GM23338 (cell line): ENCODE data around the gene TRAM2. TPM values are rescaled to one million over a fixed set of nuclear protein-coding genes. Genes with fewer than 3 reads are reported as not detected.

Source experiments
- ATAC-seq: fragments of 200-7000 bp; cut with Tn5 transposase; 3 replicates; pipeline ENCODE4 v1.9.1; 2020
- DNase-seq: peaks from one replicate; pipeline ENCODE4 v3.0.0-alpha.2; 2015; ENCODE audit warnings: low spot score
- H2AFZ ChIP-seq: fragments of 200-600 bp; sonication (generic); 2 replicates; pipeline ENCODE4 v1.8.0; 2016; ENCODE audit warnings: antibody characterized with exemption, mild to moderate bottlenecking, moderate library complexity
- H3F3A ChIP-seq: fragments of 200-600 bp; sonication (generic); replicated peaks from 2 replicates; pipeline ENCODE4 v1.8.0; 2017; ENCODE audit warnings: antibody characterized with exemption, mixed run types, low read depth
- H3K27ac ChIP-seq: fragments of 200-600 bp; sonication (generic); 2 replicates; pipeline ENCODE4 v1.6.1; 2016; ENCODE audit warnings: low read depth
- H3K27me3 ChIP-seq: fragments of 200-600 bp; sonication (generic); 2 replicates; pipeline ENCODE4 v1.8.0; 2016; ENCODE audit warnings: mild to moderate bottlenecking, mixed run types, moderate library complexity; ENCODE audit not compliant: insufficient read depth
- H3K36me3 ChIP-seq: fragments of 200-600 bp; sonication (generic); 2 replicates; pipeline ENCODE4 v1.8.0; 2016; ENCODE audit warnings: mild to moderate bottlenecking; ENCODE audit not compliant: insufficient read depth
- H3K4me1 ChIP-seq: fragments of 200-600 bp; sonication (generic); 2 replicates; pipeline ENCODE4 v1.8.0; 2016; ENCODE audit warnings: mild to moderate bottlenecking, moderate library complexity; ENCODE audit not compliant: insufficient read depth
- H3K4me2 ChIP-seq: fragments of 200-600 bp; sonication (generic); 2 replicates; pipeline ENCODE4 v1.7.1; 2017; ENCODE audit warnings: mixed run types
- H3K4me3 ChIP-seq: fragments of 200-600 bp; sonication (generic); 2 replicates; pipeline ENCODE4 v1.6.1; 2016; ENCODE audit warnings: mixed run types
- H3K79me2 ChIP-seq: fragments of 200-600 bp; sonication (generic); replicated peaks from 2 replicates; pipeline ENCODE4 v1.8.0; 2017; ENCODE audit warnings: mild to moderate bottlenecking; ENCODE audit not compliant: insufficient read depth
- H3K9me2 ChIP-seq: fragments of 200-600 bp; sonication (generic); 2 replicates; pipeline ENCODE4 v1.8.0; 2017; ENCODE audit not compliant: insufficient read depth
- H4K20me1 ChIP-seq: fragments of 200-600 bp; sonication (generic); replicated peaks from 2 replicates; pipeline ENCODE4 v1.8.0; 2017; ENCODE audit warnings: mild to moderate bottlenecking; ENCODE audit not compliant: insufficient read depth
- H3K27ac Mint-ChIP-seq: 2 replicates; pipeline ENCODE4 v1.8.0; 2020; ENCODE audit warnings: inconsistent platforms, mild to moderate bottlenecking, moderate library complexity, mixed read lengths
- H3K27me3 Mint-ChIP-seq: 3 replicates; pipeline ENCODE4 v1.8.0; 2022; ENCODE audit warnings: low read depth, mild to moderate bottlenecking, moderate library complexity, mixed read lengths, inconsistent platforms; ENCODE audit not compliant: insufficient read depth, poor library complexity
- H3K36me3 Mint-ChIP-seq: 3 replicates; pipeline ENCODE4 v1.8.0; 2021; ENCODE audit warnings: low read depth, mild to moderate bottlenecking, inconsistent platforms, moderate library complexity, mixed read lengths
- H3K4me1 Mint-ChIP-seq: 3 replicates; pipeline ENCODE4 v1.8.0; 2020; ENCODE audit warnings: mild to moderate bottlenecking, inconsistent platforms, mixed read lengths
- H3K4me3 Mint-ChIP-seq: 3 replicates; pipeline ENCODE4 v1.8.0; 2021; ENCODE audit warnings: moderate library complexity, mild to moderate bottlenecking, inconsistent platforms, mixed read lengths
- H3K9me3 Mint-ChIP-seq: 3 replicates; pipeline ENCODE4 v1.8.0; 2020; ENCODE audit warnings: moderate library complexity, mild to moderate bottlenecking, inconsistent platforms, mixed read lengths
- CREB1 ChIP-seq: fragments of 250-450 bp; sonication (Bioruptor Pico); IDR thresholded peaks from 2 replicates; pipeline ENCODE4 v1.5.0; 2020; ENCODE audit warnings: low read depth, mild to moderate bottlenecking, moderate library complexity
- CTCF ChIP-seq, 2 experiments: fragments of 200-600 bp in 1 of 2; sonication (generic) in 1 of 2; conservative IDR thresholded peaks; 2 replicates each; pipeline versions ENCODE4 v1.5.1 to v1.6.1; 2016 to 2017; ENCODE audit warnings: antibody characterized with exemption in 2 of 2, low read depth in 2 of 2, mild to moderate bottlenecking in 2 of 2, moderate library complexity in 1 of 2
- ETS1 ChIP-seq: IDR thresholded peaks from 2 replicates; pipeline ENCODE4 v1.6.1; 2016; ENCODE audit warnings: antibody characterized with exemption
- EZH2 ChIP-seq: fragments of 200-600 bp; sonication (generic); IDR thresholded peaks from one replicate; pipeline ENCODE4 v1.8.0; 2017; ENCODE audit warnings: antibody characterized with exemption, mild to moderate bottlenecking, low read depth; ENCODE audit not compliant: unreplicated experiment
- EZH2phosphoT487 ChIP-seq: fragments of 200-600 bp; sonication (generic); IDR thresholded peaks from one replicate; pipeline ENCODE4 v1.8.1; 2018; ENCODE audit warnings: antibody characterized with exemption; ENCODE audit not compliant: unreplicated experiment
- JUNB ChIP-seq: IDR thresholded peaks from one replicate; pipeline ENCODE4 v1.6.1; 2016; ENCODE audit warnings: antibody characterized with exemption; ENCODE audit not compliant: unreplicated experiment
- NANOG ChIP-seq: IDR thresholded peaks from 2 replicates; pipeline ENCODE4 v1.6.1; 2016; ENCODE audit warnings: antibody characterized with exemption, borderline replicate concordance
- POLR2AphosphoS5 ChIP-seq: IDR thresholded peaks from 2 replicates; pipeline ENCODE4 v1.6.1; 2016; ENCODE audit warnings: antibody characterized with exemption, low read depth
- REST ChIP-seq: IDR thresholded peaks from one replicate; pipeline ENCODE4 v1.6.1; 2018; ENCODE audit warnings: antibody characterized with exemption; ENCODE audit not compliant: unreplicated experiment
- STAT1 ChIP-seq: IDR thresholded peaks from one replicate; pipeline ENCODE4 v1.6.1; 2016; ENCODE audit warnings: antibody characterized with exemption; ENCODE audit not compliant: unreplicated experiment
- ZNF114 ChIP-seq: fragments of 250-450 bp; sonication (Bioruptor Pico); IDR thresholded peaks from 2 replicates; pipeline ENCODE4 v1.5.0; 2020; ENCODE audit warnings: mild to moderate bottlenecking, moderate library complexity
- ZNF331 ChIP-seq: fragments of 250-450 bp; sonication (Bioruptor Pico); IDR thresholded peaks from 2 replicates; pipeline ENCODE4 v1.5.0; 2020; ENCODE audit warnings: low read depth, mild to moderate bottlenecking, moderate library complexity
- ZNF462 ChIP-seq: fragments of 250-450 bp; sonication (Bioruptor Pico); IDR thresholded peaks from 2 replicates; pipeline ENCODE4 v1.5.0; 2020; ENCODE audit warnings: mild to moderate bottlenecking, moderate library complexity
- polyA plus RNA-seq: library from polyadenylated mRNA; unstranded; fragments of >200 nt; fragmentation: Nextera tagmentation; extraction: Ambion mirVana; gene quantifications from 2 replicates; pipeline ENCODE4 v1.2.1, GENCODE V29; 2016
- total RNA-seq: library from RNA; depleted of rRNA; stranded (reverse); fragments of >200 nt; shearing (Covaris generic); gene quantifications from 2 replicates; pipeline ENCODE4 v1.2.3, GENCODE V29; 2014

Gene TRAM2
- total and polyA plus RNA-seq, 2 experiments from 2014 or later: 4.0 to 14.0 TPM

- H3K27me3 ChIP-seq: no peaks in the 10 kb centered on the region
- H4K20me1 ChIP-seq: no peaks in the 10 kb centered on the region
- peaks cover 25% of the 10 kb centered on the region for H3K4me1 ChIP-seq
- no peak overlapping the region for H2AFZ ChIP-seq
- no peak for ATAC-seq
- Mint-ChIP-seq H3K4me1 (peaks cover 43% of the 10 kb centered on the region), H3K4me3 (no peak overlapping the region), H3K9me3 (no peaks in the 10 kb centered on the region), H3K27ac (peak overlapping the region; percentile 66), H3K36me3 (no peaks in the 10 kb centered on the region), H3K27me3 (peaks cover 7% of the 10 kb centered on the region)
- no peak overlapping the region for H3K4me3 ChIP-seq
- no peak for TF ChIP-seq JUNB
- TF ChIP-seq EZH2: no peak
- TF ChIP-seq ZNF462: no peak
- TF ChIP-seq POLR2AphosphoS5: no peak
- TF ChIP-seq EZH2phosphoT487: no peak
- no peak for TF ChIP-seq NANOG
- no peak for TF ChIP-seq ZNF331 (CRISPR knock-in tag)
- TF ChIP-seq ETS1: no peak
- TF ChIP-seq CTCF (conservative IDR thresholded peaks at IDR 0.05; ENCODE audit: low read depth in 2 of 2): no peak
- no peak for TF ChIP-seq ZNF114 (CRISPR knock-in tag)
- TF ChIP-seq STAT1: no peak
- TF ChIP-seq REST: no peak
- TF ChIP-seq CREB1 (CRISPR knock-in tag): no peak
- peaks cover 51% of the 10 kb centered on the region for H3K79me2 ChIP-seq
- H3K27ac ChIP-seq: no peak overlapping the region
- H3K4me2 ChIP-seq: no peak overlapping the region
- H3K36me3 ChIP-seq: no peaks in the 10 kb centered on the region
- H3K9me2 ChIP-seq: peaks cover 5% of the 10 kb centered on the region
- no peaks in the 10 kb centered on the region for H3F3A ChIP-seq
- no peak for DNase-seq
Measured at GRCh38 chr6:52545406-52546119, 31.3 kb downstream of the TRAM2 start.
